Embryonic facial prominence (tissue), 1 donor: ENCODE data around the gene CARF.

Experiments
- DNase-seq: peaks from one replicate; pipeline ENCODE4 v3.0.0-alpha.2; 2016; ENCODE audit errors: extremely low spot score

CARF gene

GRCh38 chr2:203021991-203022390 lies 109.9 kb downstream of the CARF start:
- no peak for DNase-seq

DNA sequence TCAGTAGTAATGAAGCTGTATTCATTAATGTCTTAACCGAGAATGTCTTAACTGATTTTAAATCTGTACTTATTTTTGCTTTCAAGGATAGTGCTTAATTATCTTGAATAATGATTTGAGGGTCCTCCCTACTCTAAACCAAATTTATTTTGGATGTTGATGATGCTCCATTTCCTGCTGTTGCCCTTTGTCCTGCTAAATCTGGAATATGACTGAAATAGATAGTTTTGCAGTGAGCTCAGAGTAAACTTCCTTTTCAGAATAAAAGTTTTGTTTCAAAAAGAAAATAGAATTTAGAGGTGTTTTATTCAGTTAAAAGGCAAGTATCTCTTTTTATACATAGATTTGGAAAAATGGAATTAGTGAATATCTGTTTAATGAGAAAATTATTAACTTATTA lies 110.7 kb downstream of the CARF start:
- DNase-seq: no peak

DNA sequence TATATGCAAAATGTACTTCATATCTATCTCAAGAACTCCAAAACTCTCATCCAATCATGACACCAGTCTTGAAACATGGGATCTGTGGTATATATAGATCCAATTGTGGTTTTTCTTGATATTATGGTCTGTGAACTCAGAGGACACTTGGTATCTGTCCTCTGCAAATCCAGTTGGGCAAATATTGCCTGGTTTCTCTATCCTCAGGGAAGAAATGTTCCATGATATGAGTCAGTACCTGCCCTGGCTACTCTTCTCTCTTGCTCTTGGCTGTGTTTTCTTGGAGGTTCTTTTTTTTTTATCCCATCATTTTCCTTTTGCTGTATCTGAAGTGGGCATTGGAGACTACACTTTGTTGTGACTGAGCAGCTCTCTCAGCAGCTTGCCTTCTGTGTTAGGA lies 113.5 kb downstream of the CARF start:
- DNase-seq: no peak

- DNase-seq: no peak
Observed at GRCh38 chr2:203030545-203030944, 118.5 kb downstream of the CARF start.

DNA sequence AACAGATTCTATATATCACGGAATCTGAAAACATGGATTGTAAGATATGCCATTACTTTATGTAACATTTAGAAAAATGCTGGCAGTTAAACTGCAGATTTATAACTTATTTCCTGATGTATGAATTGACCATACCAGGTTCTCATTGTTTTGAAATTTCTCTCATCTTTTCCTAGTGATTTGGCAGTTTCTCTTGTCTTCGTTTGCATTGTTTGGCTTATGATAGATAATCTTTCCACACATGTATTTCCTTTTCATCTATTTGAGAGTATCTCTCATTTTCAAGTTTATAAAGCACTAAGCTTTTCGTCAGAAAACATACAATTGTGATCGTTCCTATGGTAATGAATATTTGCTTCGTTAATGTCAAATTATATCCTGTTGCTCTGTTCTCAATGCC lies 118.9 kb downstream of the CARF start:
- DNase-seq: no peak

GRCh38 chr2:203033395-203033794 lies 121.3 kb downstream of the CARF start:
- DNase-seq: no peak

GRCh38 chr2:203035879-203036470 lies 123.9 kb downstream of the CARF start:
- no peak for DNase-seq
